ENCODE data around the gene RAP2C. TPM values are rescaled to one million over a fixed set of nuclear protein-coding genes. Genes with fewer than 3 reads are reported as not detected.

The RAP2C gene
- polyA plus RNA-seq, 1 donor (not counting 4 experiments of a cell fraction or from before 2014, with no cell fraction given), result 15.1 TPM

DNA sequence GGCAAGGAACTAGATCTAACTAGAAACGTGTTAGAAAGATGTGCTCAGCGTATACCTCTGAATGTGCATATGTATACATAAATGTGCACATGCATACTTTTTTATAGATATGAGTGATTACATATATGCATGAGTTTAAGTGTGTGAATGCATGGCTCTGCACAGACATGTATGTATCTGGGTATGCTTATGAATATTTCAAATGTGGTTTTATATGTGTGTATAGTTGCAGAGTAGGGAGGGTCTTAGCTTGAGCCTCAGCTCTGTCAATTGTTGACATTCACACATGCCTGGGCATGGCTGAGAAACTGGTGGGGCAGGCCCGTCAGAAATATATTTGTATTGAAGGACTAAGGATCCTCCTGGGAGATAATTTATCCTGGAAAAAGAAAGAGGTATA is 31.1 kb downstream of the RAP2C start:
- Histone ChIP-seq H3K79me2 (ENCODE audit: control insufficient read depth, insufficient read depth, low read length) (no peaks in the 10 kb centered on the region), H3K9me3 (ENCODE audit: control insufficient read depth, low read depth, low read length) (no peaks in the 10 kb centered on the region), H4K20me1 (ENCODE audit: control insufficient read depth, extremely low read depth, insufficient read depth, low read length) (no peaks in the 10 kb centered on the region), H2AFZ (ENCODE audit: control insufficient read depth, low read length) (no peak overlapping the region), H3K9me1 (ENCODE audit: control insufficient read depth, extremely low read depth, insufficient read depth, low read length) (no peaks in the 10 kb centered on the region), H3K4me1 (ENCODE audit: control insufficient read depth, extremely low read depth, insufficient read depth, low read length) (no peaks in the 10 kb centered on the region), H3K36me3 (ENCODE audit: control insufficient read depth in 2 of 2, extremely low read depth in 1 of 2, insufficient read depth in 2 of 2, low read length in 2 of 2) (no peaks in the 10 kb centered on the region), H3K27me3 (ENCODE audit: control insufficient read depth, extremely low read depth, insufficient read depth, low read length) (no peaks in the 10 kb centered on the region), H3K4me2 (ENCODE audit: control insufficient read depth, extremely low read depth, insufficient read depth, low read depth, low read length) (no peak overlapping the region), H3K9ac (ENCODE audit: control insufficient read depth, extremely low read depth, insufficient read depth, low read length) (no peak overlapping the region), H3K4me3 (ENCODE audit: control insufficient read depth in 2 of 3, extremely low read depth in 1 of 3, insufficient read depth in 2 of 3, low read depth in 1 of 3, low read length in 3 of 3) (no peak overlapping the region), H3K27ac (ENCODE audit: control insufficient read depth, insufficient read depth, low read length) (no peak overlapping the region)
- FAIRE-seq (no peak), DNase-seq (ENCODE audit: low read depth, low spot score) (no peak)
- dilution Hi-C loops (cut with MboI; ENCODE audit: extremely low pct_ligation_motif_present, low sequenced_read_pairs), result no loop called here
- no peak for TF ChIP-seq EZH2 (IDR thresholded peaks at IDR 0.05; ENCODE audit: low read length)
- TF ChIP-seq, protein P1, sequence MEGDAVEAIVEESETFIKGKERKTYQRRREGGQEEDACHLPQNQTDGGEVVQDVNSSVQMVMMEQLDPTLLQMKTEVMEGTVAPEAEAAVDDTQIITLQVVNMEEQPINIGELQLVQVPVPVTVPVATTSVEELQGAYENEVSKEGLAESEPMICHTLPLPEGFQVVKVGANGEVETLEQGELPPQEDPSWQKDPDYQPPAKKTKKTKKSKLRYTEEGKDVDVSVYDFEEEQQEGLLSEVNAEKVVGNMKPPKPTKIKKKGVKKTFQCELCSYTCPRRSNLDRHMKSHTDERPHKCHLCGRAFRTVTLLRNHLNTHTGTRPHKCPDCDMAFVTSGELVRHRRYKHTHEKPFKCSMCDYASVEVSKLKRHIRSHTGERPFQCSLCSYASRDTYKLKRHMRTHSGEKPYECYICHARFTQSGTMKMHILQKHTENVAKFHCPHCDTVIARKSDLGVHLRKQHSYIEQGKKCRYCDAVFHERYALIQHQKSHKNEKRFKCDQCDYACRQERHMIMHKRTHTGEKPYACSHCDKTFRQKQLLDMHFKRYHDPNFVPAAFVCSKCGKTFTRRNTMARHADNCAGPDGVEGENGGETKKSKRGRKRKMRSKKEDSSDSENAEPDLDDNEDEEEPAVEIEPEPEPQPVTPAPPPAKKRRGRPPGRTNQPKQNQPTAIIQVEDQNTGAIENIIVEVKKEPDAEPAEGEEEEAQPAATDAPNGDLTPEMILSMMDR (optimal IDR thresholded peaks at IDR 0.05 in 1 of 3, IDR thresholded peaks at IDR 0.05 in 1 of 3, conservative IDR thresholded peaks at IDR 0.05 in 1 of 3; ENCODE audit: extremely low read depth in 1 of 3, insufficient read depth in 2 of 3, low read length in 3 of 3), result no peak

DNA sequence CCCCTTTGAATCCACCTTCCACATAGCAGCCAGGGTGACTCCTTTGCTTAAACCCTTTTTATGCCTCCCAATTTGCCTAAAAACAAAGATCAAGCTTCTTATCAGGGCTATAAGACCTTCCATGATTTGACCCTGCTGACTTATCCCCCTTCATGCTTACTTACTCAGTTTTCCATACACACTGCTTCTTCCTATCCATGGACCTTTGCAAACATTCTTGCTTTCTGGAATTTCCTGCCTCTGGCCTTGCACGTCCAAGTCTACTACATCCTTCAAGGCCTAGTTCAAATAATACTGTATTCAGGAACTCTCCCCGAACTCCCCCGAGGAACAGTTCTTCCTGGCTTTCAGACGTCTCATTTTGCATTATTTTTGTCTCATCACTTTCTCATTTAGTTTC is 31.8 kb downstream of the RAP2C start:
- H3K9ac ChIP-seq (ENCODE audit: control insufficient read depth, extremely low read depth, insufficient read depth, low read length), result no peak overlapping the region
- H3K4me3 ChIP-seq (ENCODE audit: control insufficient read depth in 2 of 3, extremely low read depth in 1 of 3, insufficient read depth in 2 of 3, low read depth in 1 of 3, low read length in 3 of 3), result no peak overlapping the region
- no peaks in the 10 kb centered on the region for H3K36me3 ChIP-seq (ENCODE audit: control insufficient read depth in 2 of 2, extremely low read depth in 1 of 2, insufficient read depth in 2 of 2, low read length in 2 of 2)
- H4K20me1 ChIP-seq (ENCODE audit: control insufficient read depth, extremely low read depth, insufficient read depth, low read length), result no peaks in the 10 kb centered on the region
- no peaks in the 10 kb centered on the region for H3K9me1 ChIP-seq (ENCODE audit: control insufficient read depth, extremely low read depth, insufficient read depth, low read length)
- H3K9me3 ChIP-seq (ENCODE audit: control insufficient read depth, low read depth, low read length), result no peaks in the 10 kb centered on the region
- no peak overlapping the region for H3K4me2 ChIP-seq (ENCODE audit: control insufficient read depth, extremely low read depth, insufficient read depth, low read depth, low read length)
- no peak overlapping the region for H2AFZ ChIP-seq (ENCODE audit: control insufficient read depth, low read length)
- FAIRE-seq (no peak), DNase-seq (ENCODE audit: low read depth, low spot score) (no peak)
- no peaks in the 10 kb centered on the region for H3K4me1 ChIP-seq (ENCODE audit: control insufficient read depth, extremely low read depth, insufficient read depth, low read length)
- H3K79me2 ChIP-seq (ENCODE audit: control insufficient read depth, insufficient read depth, low read length), result no peaks in the 10 kb centered on the region
- H3K27me3 ChIP-seq (ENCODE audit: control insufficient read depth, extremely low read depth, insufficient read depth, low read length), result no peaks in the 10 kb centered on the region
- TF ChIP-seq, protein P1 (optimal IDR thresholded peaks at IDR 0.05 in 1 of 3, IDR thresholded peaks at IDR 0.05 in 1 of 3, conservative IDR thresholded peaks at IDR 0.05 in 1 of 3; ENCODE audit: extremely low read depth in 1 of 3, insufficient read depth in 2 of 3, low read length in 3 of 3), result no peak
- TF ChIP-seq EZH2 (IDR thresholded peaks at IDR 0.05; ENCODE audit: low read length), result no peak
- dilution Hi-C loops (cut with MboI; ENCODE audit: extremely low pct_ligation_motif_present, low sequenced_read_pairs), result no loop called here
- no peak overlapping the region for H3K27ac ChIP-seq (ENCODE audit: control insufficient read depth, insufficient read depth, low read length)
